BJ (cell line): ENCODE measurements around the gene GPRASP1. TPM values are rescaled to one million over a fixed set of nuclear protein-coding genes. Genes with fewer than 3 reads are reported as not detected.

ENCODE experiments used
- CTCF ChIA-PET: fragments of 350-600 bp; formaldehyde crosslinking; extraction: SDS; loops from one replicate; lab custom pipeline; 2021; ENCODE audit warnings: antibody characterized with exemption, inconsistent platforms; lab: Yijun Ruan, JAX
- POLR2A ChIA-PET: fragments of 300-600 bp; sonication (Branson Sonifier 250); formaldehyde crosslinking; extraction: SDS; loops from one replicate; lab custom pipeline; 2021; ENCODE audit warnings: antibody characterized with exemption; lab: Charles Lee
- DNase-seq: peaks from one replicate; pipeline ENCODE4 v3.0.0-alpha.2; 2011; ENCODE audit warnings: low read depth
- H3K27me3 ChIP-seq: 2 replicates; pipeline ENCODE4 v1.6.0; 2011; ENCODE audit warnings: low read length; ENCODE audit not compliant: control insufficient read depth, insufficient read depth
- H3K36me3 ChIP-seq: 2 replicates; pipeline ENCODE4 v1.5.1; 2011; ENCODE audit warnings: low read length; ENCODE audit not compliant: control insufficient read depth, insufficient read depth
- H3K4me3 ChIP-seq: 2 replicates; pipeline ENCODE4 v1.5.1; 2011; ENCODE audit warnings: low read depth, mild to moderate bottlenecking, control low read depth, low read length
- polyA plus RNA-seq: library from polyadenylated mRNA; depleted of rRNA; stranded (reverse); fragments of >200 nt; gene quantifications from 2 replicates; pipeline ENCODE4 v1.2.3, GENCODE V29; 2011
- TF ChIP-seq, protein P1 (sequence below): IDR thresholded peaks from 2 replicates; pipeline ENCODE4 v1.5.1; 2011; ENCODE audit warnings: low read depth, mild to moderate bottlenecking, control low read depth, inconsistent platforms, low read length, moderate library complexity; ENCODE audit not compliant: insufficient read depth

Gene GPRASP1
- polyA plus RNA-seq, 1 experiment: 0.60 TPM

DNA sequence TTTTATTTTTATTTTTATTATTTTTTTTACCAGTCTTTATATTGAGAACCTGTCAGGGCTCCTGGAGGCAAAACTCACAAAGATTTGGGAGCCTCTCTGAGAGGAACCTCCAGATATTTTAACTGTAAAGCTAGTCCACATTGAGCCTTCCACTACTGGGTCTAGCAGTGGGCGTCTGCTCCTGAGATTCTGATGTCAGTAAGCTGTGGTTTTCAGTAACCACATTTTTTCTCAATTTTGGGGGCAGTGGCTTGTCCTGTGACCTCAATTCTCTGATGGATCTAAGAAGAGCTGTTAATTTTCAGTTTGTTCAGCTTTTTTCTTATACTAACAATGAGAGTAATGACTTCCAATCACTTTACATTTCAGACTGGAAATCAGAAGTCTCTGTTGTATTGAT lies 23.6 kb upstream of the GPRASP1 start:
- TF ChIP-seq, protein P1, sequence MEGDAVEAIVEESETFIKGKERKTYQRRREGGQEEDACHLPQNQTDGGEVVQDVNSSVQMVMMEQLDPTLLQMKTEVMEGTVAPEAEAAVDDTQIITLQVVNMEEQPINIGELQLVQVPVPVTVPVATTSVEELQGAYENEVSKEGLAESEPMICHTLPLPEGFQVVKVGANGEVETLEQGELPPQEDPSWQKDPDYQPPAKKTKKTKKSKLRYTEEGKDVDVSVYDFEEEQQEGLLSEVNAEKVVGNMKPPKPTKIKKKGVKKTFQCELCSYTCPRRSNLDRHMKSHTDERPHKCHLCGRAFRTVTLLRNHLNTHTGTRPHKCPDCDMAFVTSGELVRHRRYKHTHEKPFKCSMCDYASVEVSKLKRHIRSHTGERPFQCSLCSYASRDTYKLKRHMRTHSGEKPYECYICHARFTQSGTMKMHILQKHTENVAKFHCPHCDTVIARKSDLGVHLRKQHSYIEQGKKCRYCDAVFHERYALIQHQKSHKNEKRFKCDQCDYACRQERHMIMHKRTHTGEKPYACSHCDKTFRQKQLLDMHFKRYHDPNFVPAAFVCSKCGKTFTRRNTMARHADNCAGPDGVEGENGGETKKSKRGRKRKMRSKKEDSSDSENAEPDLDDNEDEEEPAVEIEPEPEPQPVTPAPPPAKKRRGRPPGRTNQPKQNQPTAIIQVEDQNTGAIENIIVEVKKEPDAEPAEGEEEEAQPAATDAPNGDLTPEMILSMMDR: no peak
- no peak for DNase-seq
- POLR2A ChIA-PET: no interaction called here
- CTCF ChIA-PET: interaction anchor here (0.7 kb wide), 1 partner anchor 23 kb away, joined by 3 read pairs; no protein-coding TSS in a partner anchor
- H3K4me3 ChIP-seq: no peak overlapping the region
- H3K36me3 ChIP-seq: no peaks in the 10 kb centered on the region
- no peaks in the 10 kb centered on the region for H3K27me3 ChIP-seq

DNA sequence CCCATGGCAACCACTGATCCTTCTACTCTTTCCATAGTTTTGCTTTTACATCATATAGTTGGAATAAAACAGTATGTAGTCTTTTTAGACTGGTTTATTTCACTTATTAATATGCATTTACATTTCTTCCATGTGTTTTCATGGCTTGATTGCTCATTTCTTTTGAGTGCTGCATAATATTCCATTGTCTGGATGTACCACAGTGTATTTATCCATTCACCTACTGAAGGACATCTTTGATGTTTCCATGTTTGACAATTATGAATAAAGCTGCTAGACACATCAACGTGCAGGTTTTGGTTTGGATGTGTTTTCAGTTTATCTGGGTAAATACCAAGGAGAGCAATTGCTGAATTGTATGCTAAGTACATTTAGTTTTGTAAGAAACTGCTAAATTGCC lies 13.7 kb upstream of the GPRASP1 start:
- no peak overlapping the region for H3K4me3 ChIP-seq
- no peaks in the 10 kb centered on the region for H3K27me3 ChIP-seq
- no peaks in the 10 kb centered on the region for H3K36me3 ChIP-seq
- ChIA-PET CTCF (no interaction called here), POLR2A (no interaction called here)
- TF ChIP-seq, protein P1: no peak
- no peak for DNase-seq

DNA sequence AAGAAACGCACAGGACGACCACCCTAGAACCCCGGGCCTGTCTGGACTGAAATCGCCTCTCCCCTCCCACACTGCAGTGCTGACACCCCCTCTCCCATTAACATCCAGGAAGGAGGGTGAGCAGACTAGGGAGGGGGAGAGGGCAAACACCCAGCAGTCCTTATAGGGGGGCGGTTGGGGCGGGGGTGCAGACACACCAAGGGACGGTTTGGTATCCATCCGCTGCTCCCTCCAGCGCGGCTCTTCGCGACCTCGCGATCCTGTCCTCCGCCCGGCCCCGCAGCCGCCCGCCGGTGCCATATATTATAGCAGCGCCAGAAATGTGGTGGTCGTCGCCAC lies 411 bp upstream of the GPRASP1 start:
- ChIA-PET CTCF (no interaction called here), POLR2A (no interaction called here)
- DNase-seq: no peak

DNA sequence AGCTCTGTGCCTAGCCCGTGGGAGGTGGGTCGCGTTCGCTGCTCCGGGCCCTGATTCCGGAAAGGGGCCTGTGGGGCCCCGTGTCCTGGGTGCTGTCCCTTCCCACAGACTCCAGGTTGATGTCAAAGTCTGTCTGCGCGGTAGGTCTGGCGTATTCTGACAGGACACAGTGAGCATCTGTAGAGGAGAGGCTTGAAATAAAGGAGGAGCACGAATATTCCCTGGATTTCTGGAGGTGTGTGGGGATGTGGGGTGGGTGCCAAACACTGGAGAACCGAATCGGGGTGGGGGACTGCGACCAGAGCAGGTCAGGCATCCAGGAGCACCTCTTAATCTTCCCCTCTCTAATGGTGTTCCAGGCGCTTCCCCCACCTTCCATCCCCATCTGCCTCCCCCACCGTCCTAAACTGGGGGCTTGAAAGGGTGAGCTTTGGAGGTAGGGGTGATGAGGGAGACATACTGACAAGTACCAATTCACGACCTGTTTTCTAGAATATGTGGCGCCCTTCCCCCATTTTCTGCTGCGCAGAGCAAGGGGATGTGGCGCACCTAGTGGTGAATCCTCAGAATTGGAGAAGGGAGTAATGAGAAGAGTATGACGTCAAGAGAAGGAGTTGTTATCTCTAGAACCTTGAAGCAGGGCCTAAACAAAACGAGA lies 877 bp downstream of the GPRASP1 start:
- Histone ChIP-seq H3K4me3 (peak overlapping the region; percentile 62), H3K27me3 (no peaks in the 10 kb centered on the region), H3K36me3 (no peaks in the 10 kb centered on the region)
- no peak for DNase-seq
- ChIA-PET CTCF (interaction anchor here (0.7 kb wide), 1 partner anchor 9 kb away, joined by 3 read pairs; no protein-coding TSS in a partner anchor), POLR2A (no interaction called here)
- TF ChIP-seq, protein P1: peak; percentile 63

More for the DNA sequence above, 411 bp upstream of the GPRASP1 start:
- TF ChIP-seq, protein P1: no peak
- Histone ChIP-seq H3K36me3 (no peaks in the 10 kb centered on the region), H3K27me3 (no peaks in the 10 kb centered on the region), H3K4me3 (peak overlapping the region; percentile 62)

DNA sequence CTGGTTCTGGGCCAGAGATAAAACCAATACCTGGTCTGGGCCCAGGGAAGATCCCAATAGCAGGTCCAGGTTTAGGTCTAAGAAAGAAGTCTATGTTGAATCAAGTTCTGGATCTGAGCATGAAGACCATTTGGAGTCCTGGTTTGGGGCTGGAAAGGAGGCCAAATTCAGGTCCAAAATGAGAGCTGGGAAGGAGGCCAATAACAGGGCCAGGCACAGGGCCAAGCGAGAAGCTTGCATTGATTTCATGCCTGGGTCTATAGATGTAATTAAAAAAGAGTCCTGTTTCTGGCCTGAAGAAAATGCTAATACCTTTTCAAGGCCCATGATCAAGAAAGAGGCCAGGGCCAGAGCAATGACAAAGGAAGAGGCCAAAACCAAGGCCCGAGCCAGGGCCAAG lies 3.4 kb downstream of the GPRASP1 start:
- TF ChIP-seq, protein P1: no peak
- Histone ChIP-seq H3K27me3 (no peaks in the 10 kb centered on the region), H3K36me3 (no peaks in the 10 kb centered on the region), H3K4me3 (no peak overlapping the region)
- no peak for DNase-seq
- POLR2A ChIA-PET: no interaction called here
- CTCF ChIA-PET: no interaction called here
